ENCODE results near the gene SYDE2. TPM values are rescaled to one million over a fixed set of nuclear protein-coding genes. Genes with fewer than 3 reads are reported as not detected.
A peak's percentile ranks its signal among the peaks of the same experiment; 100 is the strongest.
"Not testable (repeated sequence)": the region's sequence is repeated elsewhere in the genome, so short reads cannot be mapped to it uniquely, and the experiment has no call there.

SYDE2 gene
- 2.5 TPM for polyA plus RNA-seq (2013, experiment 1 of 2; ENCODE audit: insufficient read length)
- 2.8 TPM for polyA plus RNA-seq (2013, experiment 2 of 2; ENCODE audit: insufficient read length)

- DNase-seq, result peak; percentile 74
Measured at GRCh38 chr1:85200463-85201339, at the start of gene SYDE2. TSS of gene SYDE2 (minus strand) at chr1:85201016. CDS start at chr1:85200996, 20 bp downstream.

GRCh38 chr1:85249042-85249441 is 48.2 kb upstream of the SYDE2 start:
- not testable (repeated sequence) for DNase-seq

- DNase-seq, result no peak
Measured at GRCh38 chr1:85245891-85246290, 45.1 kb upstream of the SYDE2 start.

- DNase-seq, result peak; percentile 19
Measured at GRCh38 chr1:85245456-85245855, 44.6 kb upstream of the SYDE2 start.

GRCh38 chr1:85244271-85245061 is 43.6 kb upstream of the SYDE2 start:
- peak; percentile 43 for DNase-seq

GRCh38 chr1:85243372-85243771 is 42.6 kb upstream of the SYDE2 start:
- DNase-seq, result no peak

GRCh38 chr1:85240643-85241042 is 39.8 kb upstream of the SYDE2 start:
- no peak for DNase-seq

GRCh38 chr1:85240174-85240601 is 39.4 kb upstream of the SYDE2 start:
- DNase-seq, result peak; percentile 61

- DNase-seq, result no peak
Measured at GRCh38 chr1:85237613-85238012, 36.8 kb upstream of the SYDE2 start.

GRCh38 chr1:85230305-85230977 is 29.6 kb upstream of the SYDE2 start:
- DNase-seq, result no peak

GRCh38 chr1:85229574-85230097 is 28.8 kb upstream of the SYDE2 start:
- DNase-seq, result no peak

- no peak for DNase-seq
Measured at GRCh38 chr1:85228972-85229371, 28.2 kb upstream of the SYDE2 start.

GRCh38 chr1:85225624-85226380 is 25.0 kb upstream of the SYDE2 start:
- DNase-seq, result peak; percentile 11

GRCh38 chr1:85224734-85225623 is 24.2 kb upstream of the SYDE2 start:
- no peak for DNase-seq

- DNase-seq, result no peak
Measured at GRCh38 chr1:85224295-85224694, 23.5 kb upstream of the SYDE2 start.

- DNase-seq, result no peak
Measured at GRCh38 chr1:85223334-85223733, 22.5 kb upstream of the SYDE2 start.

- DNase-seq, result peak; percentile 69
Measured at GRCh38 chr1:85220756-85221201, 20.0 kb upstream of the SYDE2 start.

GRCh38 chr1:85219853-85220610 is 19.2 kb upstream of the SYDE2 start:
- DNase-seq, result no peak

- DNase-seq, result no peak
Measured at GRCh38 chr1:85216697-85217096, 15.9 kb upstream of the SYDE2 start.

GRCh38 chr1:85214654-85215053 is 13.8 kb upstream of the SYDE2 start:
- DNase-seq, result no peak
